Neural cell (in vitro differentiated cells): ENCODE results near the gene IMPG1.

Experiments used
- EP300 ChIP-seq: fragments of 450-650 bp; conservative IDR thresholded peaks from 2 replicates; pipeline ENCODE4 v1.6.1; 2014; ENCODE audit warnings: antibody characterized with exemption, mild to moderate bottlenecking, moderate library complexity; ENCODE audit not compliant: poor library complexity, severe bottlenecking
- MXI1 ChIP-seq: fragments of 450-650 bp; conservative IDR thresholded peaks from 2 replicates; pipeline ENCODE4 v1.6.1; 2014; ENCODE audit warnings: antibody characterized with exemption, mild to moderate bottlenecking; ENCODE audit not compliant: poor library complexity, severe bottlenecking
- POLR2AphosphoS5 ChIP-seq: IDR thresholded peaks from 2 replicates; pipeline ENCODE4 v1.6.1; 2012
- TAF1 ChIP-seq: IDR thresholded peaks from 2 replicates; pipeline ENCODE4 v1.6.1; 2012; ENCODE audit warnings: low read depth
- TF ChIP-seq, protein P1 (sequence below): fragments of 450-650 bp; IDR thresholded peaks from 2 replicates; pipeline ENCODE4 v1.5.1; 2014; ENCODE audit warnings: antibody characterized with exemption, mild to moderate bottlenecking, moderate library complexity; ENCODE audit not compliant: poor library complexity, severe bottlenecking

DNA sequence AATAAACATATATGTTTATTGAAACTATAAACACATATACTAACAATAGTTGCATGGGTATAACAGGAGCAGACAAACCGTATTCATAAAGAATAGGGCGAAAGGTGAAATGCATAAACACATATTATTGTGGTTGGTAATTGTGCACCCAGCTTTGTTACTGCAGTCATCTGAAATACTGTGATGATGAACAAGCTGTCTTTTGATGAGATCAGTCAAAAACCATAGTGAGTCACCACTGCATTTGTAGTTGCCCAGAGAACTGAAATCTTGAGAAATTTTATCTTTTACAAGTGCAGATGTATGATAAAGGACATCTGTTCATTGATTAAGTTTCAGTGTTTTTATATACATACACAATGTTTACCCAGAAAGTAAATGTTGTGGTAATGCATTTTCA lies 189.7 kb downstream of the IMPG1 start:
- TF ChIP-seq, protein P1, sequence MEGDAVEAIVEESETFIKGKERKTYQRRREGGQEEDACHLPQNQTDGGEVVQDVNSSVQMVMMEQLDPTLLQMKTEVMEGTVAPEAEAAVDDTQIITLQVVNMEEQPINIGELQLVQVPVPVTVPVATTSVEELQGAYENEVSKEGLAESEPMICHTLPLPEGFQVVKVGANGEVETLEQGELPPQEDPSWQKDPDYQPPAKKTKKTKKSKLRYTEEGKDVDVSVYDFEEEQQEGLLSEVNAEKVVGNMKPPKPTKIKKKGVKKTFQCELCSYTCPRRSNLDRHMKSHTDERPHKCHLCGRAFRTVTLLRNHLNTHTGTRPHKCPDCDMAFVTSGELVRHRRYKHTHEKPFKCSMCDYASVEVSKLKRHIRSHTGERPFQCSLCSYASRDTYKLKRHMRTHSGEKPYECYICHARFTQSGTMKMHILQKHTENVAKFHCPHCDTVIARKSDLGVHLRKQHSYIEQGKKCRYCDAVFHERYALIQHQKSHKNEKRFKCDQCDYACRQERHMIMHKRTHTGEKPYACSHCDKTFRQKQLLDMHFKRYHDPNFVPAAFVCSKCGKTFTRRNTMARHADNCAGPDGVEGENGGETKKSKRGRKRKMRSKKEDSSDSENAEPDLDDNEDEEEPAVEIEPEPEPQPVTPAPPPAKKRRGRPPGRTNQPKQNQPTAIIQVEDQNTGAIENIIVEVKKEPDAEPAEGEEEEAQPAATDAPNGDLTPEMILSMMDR, result no peak
- no peak for TF ChIP-seq POLR2AphosphoS5
- TF ChIP-seq TAF1, result no peak
- TF ChIP-seq EP300, result no peak
- TF ChIP-seq MXI1, result no peak
